ENCODE data around the gene RPL22L1.
A peak's percentile ranks its signal among the peaks of the same experiment; 100 is the strongest.

The RPL22L1 gene

GRCh38 chr3:170876537-170876936 is 6.5 kb upstream of the RPL22L1 start:
- Histone ChIP-seq H3K4me3 (ENCODE audit: low read depth, low read length) (no peak overlapping the region), H2AFZ (no peak overlapping the region), H3K36me3 (ENCODE audit: control insufficient read depth, insufficient read depth, low read length) (no peaks in the 10 kb centered on the region), H3K27me3 (ENCODE audit: control insufficient read depth, insufficient read depth, low read length) (no peaks in the 10 kb centered on the region), H3K27ac (no peak overlapping the region), H3K9me3 (ENCODE audit: control insufficient read depth, low read length) (no peaks in the 10 kb centered on the region), H3K9ac (no peak overlapping the region), H3K79me2 (no peaks in the 10 kb centered on the region), H3K4me2 (ENCODE audit: low read length) (no peak overlapping the region), H3K4me1 (no peaks in the 10 kb centered on the region)
- TF ChIP-seq CTCF (IDR thresholded peaks at IDR 0.05), result no peak

- no peaks in the 10 kb centered on the region for H3K9me3 ChIP-seq (ENCODE audit: control insufficient read depth, low read length)
- no peaks in the 10 kb centered on the region for H3K79me2 ChIP-seq
- H3K27ac ChIP-seq, result peak overlapping the region; percentile 85
- no peak for TF ChIP-seq CTCF (IDR thresholded peaks at IDR 0.05)
- H3K4me1 ChIP-seq, result no peaks in the 10 kb centered on the region
- no peaks in the 10 kb centered on the region for H3K27me3 ChIP-seq (ENCODE audit: control insufficient read depth, insufficient read depth, low read length)
- H3K4me2 ChIP-seq (ENCODE audit: low read length), result peak overlapping the region; percentile 97
- no peak overlapping the region for H3K9ac ChIP-seq
- no peaks in the 10 kb centered on the region for H3K36me3 ChIP-seq (ENCODE audit: control insufficient read depth, insufficient read depth, low read length)
- H2AFZ ChIP-seq, result peak overlapping the region; percentile 96
- peak overlapping the region; percentile 91 for H3K4me3 ChIP-seq (ENCODE audit: low read depth, low read length)
Observed at GRCh38 chr3:170869239-170869590, 780 bp downstream of the RPL22L1 start.

GRCh38 chr3:170868577-170869238 is 1.3 kb downstream of the RPL22L1 start:
- Histone ChIP-seq H3K27ac (peak overlapping the region; percentile 85), H2AFZ (no peak overlapping the region), H3K9ac (no peak overlapping the region), H3K27me3 (ENCODE audit: control insufficient read depth, insufficient read depth, low read length) (no peaks in the 10 kb centered on the region), H3K9me3 (ENCODE audit: control insufficient read depth, low read length) (no peaks in the 10 kb centered on the region), H3K4me3 (ENCODE audit: low read depth, low read length) (peak overlapping the region; percentile 91), H3K36me3 (ENCODE audit: control insufficient read depth, insufficient read depth, low read length) (no peaks in the 10 kb centered on the region), H3K4me2 (ENCODE audit: low read length) (peak overlapping the region; percentile 97), H3K79me2 (no peaks in the 10 kb centered on the region), H3K4me1 (no peaks in the 10 kb centered on the region)
- TF ChIP-seq CTCF (IDR thresholded peaks at IDR 0.05), result no peak

- Histone ChIP-seq H3K4me1 (no peaks in the 10 kb centered on the region), H3K9me3 (ENCODE audit: control insufficient read depth, low read length) (no peaks in the 10 kb centered on the region), H3K79me2 (no peaks in the 10 kb centered on the region), H3K9ac (no peak overlapping the region), H3K27ac (no peak overlapping the region), H3K4me2 (ENCODE audit: low read length) (no peak overlapping the region), H2AFZ (no peak overlapping the region), H3K4me3 (ENCODE audit: low read depth, low read length) (no peak overlapping the region), H3K36me3 (ENCODE audit: control insufficient read depth, insufficient read depth, low read length) (no peaks in the 10 kb centered on the region), H3K27me3 (ENCODE audit: control insufficient read depth, insufficient read depth, low read length) (no peaks in the 10 kb centered on the region)
- no peak for TF ChIP-seq CTCF (IDR thresholded peaks at IDR 0.05)
Observed at GRCh38 chr3:170867143-170867937, 2.7 kb downstream of the RPL22L1 start.

All from parathyroid adenoma (tissue), 2 donors.